ENCODE data around the gene SLC66A1. TPM values are rescaled to one million over a fixed set of nuclear protein-coding genes. Genes with fewer than 3 reads are reported as not detected.

Gene SLC66A1
- total and polyA plus RNA-seq, 2 of the 13 experiments (the other 11 are each of a cell fraction or from before 2014, with no cell fraction given), result 15.4 to 18.9 TPM

DNA sequence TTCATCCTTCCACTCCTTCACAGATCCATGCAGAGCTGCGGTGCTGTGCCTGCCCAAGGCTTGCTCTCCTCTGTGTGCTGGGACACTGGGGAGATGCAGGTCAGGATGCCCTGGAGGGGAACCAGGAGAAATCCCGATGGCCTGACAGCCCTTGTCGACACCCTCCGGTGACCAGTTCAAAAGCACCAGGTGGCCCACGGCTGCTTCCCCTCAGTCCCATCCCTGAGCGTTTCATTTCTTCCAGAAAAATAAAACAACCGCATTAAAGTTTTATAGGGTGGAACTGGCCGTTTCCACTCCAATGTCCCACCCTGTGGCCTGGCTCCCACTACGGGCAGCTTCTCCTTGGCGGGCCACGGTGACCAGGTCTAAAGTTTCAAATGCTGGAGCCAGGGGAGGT, 48.3 kb downstream of the SLC66A1 start (continued):
- TF ChIP-seq ZZZ3 (CRISPR knock-in tag; IDR thresholded peaks at IDR 0.05; ENCODE audit: borderline replicate concordance) (no peak), HNF4G (IDR thresholded peaks at IDR 0.05; ENCODE audit: borderline replicate concordance, low read depth, low read length) (no peak), HNF4G (CRISPR knock-in tag; IDR thresholded peaks at IDR 0.05; ENCODE audit: borderline replicate concordance, low read depth) (no peak), ATRX (CRISPR knock-in tag; IDR thresholded peaks at IDR 0.05; ENCODE audit: borderline replicate concordance) (no peak), HCFC1 (IDR thresholded peaks at IDR 0.05; ENCODE audit: low read depth, low read length) (no peak), YY1 (IDR thresholded peaks at IDR 0.05; ENCODE audit: insufficient read depth, insufficient replicate concordance, low read depth, low read length) (no peak), CEBPG (CRISPR knock-in tag; IDR thresholded peaks at IDR 0.05) (no peak)

GRCh38 chr1:19360843-19361610, 48.9 kb downstream of the SLC66A1 start:
- H3K27ac ChIP-seq (ENCODE audit: extremely low read length, insufficient read depth, low read length), result no peak overlapping the region
- intact Hi-C loops (cut with micrococcal nuclease; ENCODE audit: unreplicated experiment) (no loop called here), in situ Hi-C loops (cut with HindIII; ENCODE audit: extremely low pct_ligation_motif_present, low pct_unique_long_range_greater_than_20kb) (no loop called here)
- no peak overlapping the region for H2AFZ ChIP-seq (ENCODE audit: low read length)
- CTCF ChIA-PET (ENCODE audit: low intra/inter-chr PET ratio, low total read pairs), result no interaction called here
- BruUV-seq (replicated peaks), result no TSS peak
- H3K4me2 ChIP-seq (ENCODE audit: low read depth, low read length), result no peak overlapping the region
- peaks cover 21 to 39% of the 10 kb centered on the region in 2 experiments for H3K36me3 ChIP-seq (replicated peaks in 1 of 2; ENCODE audit: control insufficient read depth in 1 of 2, insufficient read depth in 2 of 2, low read length in 2 of 2)
- ATAC-seq, result no peak
- no peak overlapping the region for H3K4me3 ChIP-seq (replicated peaks in 1 of 3; ENCODE audit: insufficient read depth in 1 of 3, low read depth in 2 of 3, low read length in 3 of 3)
- H3K27me3 ChIP-seq (ENCODE audit: control insufficient read depth in 1 of 2, insufficient read depth in 2 of 2, low read length in 2 of 2), result no peaks in the 10 kb centered on the region
- H4K20me1 ChIP-seq (ENCODE audit: insufficient read depth, low read length), result no peaks in the 10 kb centered on the region
- WGBS (ENCODE audit: low lambda C conversion rate), result 95% methylated on average over 17 of the region's 18 CpGs
- no peaks in the 10 kb centered on the region for H3K9me3 ChIP-seq (ENCODE audit: low read length)
- POLR2A ChIA-PET, result no interaction called here
- DNase-seq (ENCODE audit: low spot score), result no peak
- H3K9ac ChIP-seq (ENCODE audit: insufficient read depth, low read depth, low read length), result no peak overlapping the region
- TF ChIP-seq FOXO1 (CRISPR knock-in tag; IDR thresholded peaks at IDR 0.05) (no peak), POGK (CRISPR knock-in tag; conservative IDR thresholded peaks at IDR 0.05) (no peak), ZNF556 (CRISPR knock-in tag; IDR thresholded peaks at IDR 0.05; ENCODE audit: borderline replicate concordance) (no peak), MLLT10 (CRISPR knock-in tag; IDR thresholded peaks at IDR 0.05) (no peak), RBFOX2 (IDR thresholded peaks at IDR 0.05; ENCODE audit: low read depth, low read length) (no peak), ZFP36L1 (CRISPR knock-in tag; IDR thresholded peaks at IDR 0.05) (no peak), ZMAT3 (CRISPR knock-in tag; conservative IDR thresholded peaks at IDR 0.05) (no peak), ZC3H13 (CRISPR knock-in tag; IDR thresholded peaks at IDR 0.05) (no peak), GATAD2A (CRISPR knock-in tag; IDR thresholded peaks at IDR 0.05) (no peak), KDM5A (IDR thresholded peaks at IDR 0.05; ENCODE audit: borderline replicate concordance, low read length) (no peak), EEA1 (CRISPR knock-in tag; IDR thresholded peaks at IDR 0.05; ENCODE audit: borderline replicate concordance) (no peak), ZNF3 (CRISPR knock-in tag; IDR thresholded peaks at IDR 0.05) (no peak), ZNF331 (CRISPR knock-in tag; IDR thresholded peaks at IDR 0.05) (no peak), ZEB1 (IDR thresholded peaks at IDR 0.05; ENCODE audit: insufficient replicate concordance, low read depth) (no peak)
- H3K4me1 ChIP-seq (ENCODE audit: insufficient read depth, low read length), result peaks cover 15% of the 10 kb centered on the region; the same call in 1 of the 2 replicates
- FAIRE-seq, result no peak
- H3K79me2 ChIP-seq (ENCODE audit: insufficient read depth, low read length), result no peaks in the 10 kb centered on the region

Data from HepG2 (cell line).